ENCODE measurements around the gene GBF1.
"Not testable (repeated sequence)": the region's sequence is repeated elsewhere in the genome, so short reads cannot be mapped to it uniquely, and the experiment has no call there.

DNA sequence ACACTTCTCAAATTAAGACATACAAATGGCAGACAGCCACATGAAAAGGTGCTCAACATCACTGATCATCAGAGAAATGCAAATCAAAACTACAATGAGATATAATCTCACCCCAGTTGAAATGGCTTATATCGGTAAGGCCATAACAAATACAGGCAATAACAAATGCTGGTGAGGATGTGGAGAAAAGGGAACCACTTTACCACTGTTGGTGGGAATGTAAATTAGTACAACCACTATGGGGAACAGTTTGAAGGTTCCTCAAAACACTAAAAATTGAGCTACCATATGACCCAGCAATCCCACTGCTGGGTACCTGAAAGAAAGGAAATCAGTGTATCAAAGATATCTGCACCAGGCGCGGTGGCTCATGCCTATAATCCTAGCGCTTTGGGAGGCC lies 31.7 kb upstream of the GBF1 start:
- TF ChIP-seq, protein P1, sequence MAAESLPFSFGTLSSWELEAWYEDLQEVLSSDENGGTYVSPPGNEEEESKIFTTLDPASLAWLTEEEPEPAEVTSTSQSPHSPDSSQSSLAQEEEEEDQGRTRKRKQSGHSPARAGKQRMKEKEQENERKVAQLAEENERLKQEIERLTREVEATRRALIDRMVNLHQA (CRISPR knock-in tag; IDR thresholded peaks at IDR 0.05), result not testable (repeated sequence)
- TF ChIP-seq ZNF766 (CRISPR knock-in tag; IDR thresholded peaks at IDR 0.05; ENCODE audit: borderline replicate concordance); CBFB (CRISPR knock-in tag; IDR thresholded peaks at IDR 0.05); SP140L (CRISPR knock-in tag; IDR thresholded peaks at IDR 0.05; ENCODE audit: borderline replicate concordance); GZF1 (CRISPR knock-in tag; IDR thresholded peaks at IDR 0.05); THAP11 (CRISPR knock-in tag; IDR thresholded peaks at IDR 0.05); FLYWCH1 (CRISPR knock-in tag; IDR thresholded peaks at IDR 0.05): not testable (repeated sequence)
- TF ChIP-seq, protein P2, sequence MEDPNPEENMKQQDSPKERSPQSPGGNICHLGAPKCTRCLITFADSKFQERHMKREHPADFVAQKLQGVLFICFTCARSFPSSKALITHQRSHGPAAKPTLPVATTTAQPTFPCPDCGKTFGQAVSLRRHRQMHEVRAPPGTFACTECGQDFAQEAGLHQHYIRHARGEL (CRISPR knock-in tag; IDR thresholded peaks at IDR 0.05), result not testable (repeated sequence)
- TF ChIP-seq, protein P3, sequence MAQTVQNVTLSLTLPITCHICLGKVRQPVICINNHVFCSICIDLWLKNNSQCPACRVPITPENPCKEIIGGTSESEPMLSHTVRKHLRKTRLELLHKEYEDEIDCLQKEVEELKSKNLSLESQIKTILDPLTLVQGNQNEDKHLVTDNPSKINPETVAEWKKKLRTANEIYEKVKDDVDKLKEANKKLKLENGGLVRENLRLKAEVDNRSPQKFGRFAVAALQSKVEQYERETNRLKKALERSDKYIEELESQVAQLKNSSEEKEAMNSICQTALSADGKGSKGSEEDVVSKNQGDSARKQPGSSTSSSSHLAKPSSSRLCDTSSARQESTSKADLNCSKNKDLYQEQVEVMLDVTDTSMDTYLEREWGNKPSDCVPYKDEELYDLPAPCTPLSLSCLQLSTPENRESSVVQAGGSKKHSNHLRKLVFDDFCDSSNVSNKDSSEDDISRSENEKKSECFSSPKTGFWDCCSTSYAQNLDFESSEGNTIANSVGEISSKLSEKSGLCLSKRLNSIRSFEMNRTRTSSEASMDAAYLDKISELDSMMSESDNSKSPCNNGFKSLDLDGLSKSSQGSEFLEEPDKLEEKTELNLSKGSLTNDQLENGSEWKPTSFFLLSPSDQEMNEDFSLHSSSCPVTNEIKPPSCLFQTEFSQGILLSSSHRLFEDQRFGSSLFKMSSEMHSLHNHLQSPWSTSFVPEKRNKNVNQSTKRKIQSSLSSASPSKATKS (CRISPR knock-in tag; IDR thresholded peaks at IDR 0.05), result not testable (repeated sequence)
